Glomerular visceral epithelial cell (primary cell): ENCODE data around the gene PLGRKT.
"Not testable (repeated sequence)": the region's sequence is repeated elsewhere in the genome, so short reads cannot be mapped to it uniquely, and the experiment has no call there.

ENCODE experiments used
- DNase-seq: peaks from one replicate; pipeline ENCODE4 v3.0.0-alpha.2; 2016; ENCODE audit errors: extremely low spot score

PLGRKT gene

DNA sequence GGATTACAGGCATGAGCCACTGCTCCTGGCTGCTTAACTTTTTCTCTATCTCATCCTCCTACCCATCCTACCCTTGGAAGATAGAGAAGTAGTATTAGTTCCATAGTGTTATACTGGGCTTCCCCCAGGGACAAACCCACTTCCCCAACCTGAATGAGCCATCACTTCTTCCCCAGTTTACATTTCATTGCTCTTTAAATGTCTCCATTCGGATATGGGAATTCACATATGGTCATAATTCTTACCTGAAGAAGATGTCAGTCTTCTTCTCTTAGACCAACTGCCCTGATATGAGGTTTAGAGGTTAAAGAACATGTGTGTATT lies 14.5 kb upstream of the PLGRKT start:
- no peak for DNase-seq

DNA sequence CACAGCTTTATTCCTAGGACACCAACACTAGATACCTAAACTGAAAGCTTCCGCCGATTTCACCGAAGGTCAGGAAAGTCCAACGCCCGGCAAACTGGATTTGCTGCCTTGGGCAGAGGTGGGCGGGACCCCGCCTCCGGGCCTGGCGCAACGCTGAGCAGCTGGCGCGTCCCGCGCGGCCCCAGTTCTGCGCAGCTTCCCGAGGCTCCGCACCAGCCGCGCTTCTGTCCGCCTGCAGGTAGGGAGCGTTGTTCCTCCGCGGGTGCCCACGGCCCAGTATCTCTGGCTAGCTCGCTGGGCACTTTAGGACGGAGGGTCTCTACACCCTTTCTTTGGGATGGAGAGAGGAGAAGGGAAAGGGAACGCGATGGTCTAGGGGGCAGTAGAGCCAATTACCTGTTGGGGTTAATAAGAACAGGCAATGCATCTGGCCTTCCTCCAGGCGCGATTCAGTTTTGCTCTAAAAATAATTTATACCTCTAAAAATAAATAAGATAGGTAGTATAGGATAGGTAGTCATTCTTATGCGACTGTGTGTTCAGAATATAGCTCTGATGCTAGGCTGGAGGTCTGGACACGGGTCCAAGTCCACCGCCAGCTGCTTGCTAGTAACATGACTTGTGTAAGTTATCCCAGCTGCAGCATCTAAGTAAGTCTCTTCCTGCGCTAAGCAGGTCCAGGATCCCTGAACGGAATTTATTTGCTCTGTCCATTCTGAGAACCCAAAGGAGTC lies 12.8 kb upstream of the PLGRKT start, which contains the start of gene CD274:
Gene CD274 (plus strand): TSS at position 184 of the 733 bp plus-strand sequence. CDS start 5,572 bp downstream, outside the sequence.
- DNase-seq: peak; percentile 97

- no peak for DNase-seq
These were observed 12.0 kb upstream of the PLGRKT start for GRCh38 chr9:5449521-5450358.

DNA sequence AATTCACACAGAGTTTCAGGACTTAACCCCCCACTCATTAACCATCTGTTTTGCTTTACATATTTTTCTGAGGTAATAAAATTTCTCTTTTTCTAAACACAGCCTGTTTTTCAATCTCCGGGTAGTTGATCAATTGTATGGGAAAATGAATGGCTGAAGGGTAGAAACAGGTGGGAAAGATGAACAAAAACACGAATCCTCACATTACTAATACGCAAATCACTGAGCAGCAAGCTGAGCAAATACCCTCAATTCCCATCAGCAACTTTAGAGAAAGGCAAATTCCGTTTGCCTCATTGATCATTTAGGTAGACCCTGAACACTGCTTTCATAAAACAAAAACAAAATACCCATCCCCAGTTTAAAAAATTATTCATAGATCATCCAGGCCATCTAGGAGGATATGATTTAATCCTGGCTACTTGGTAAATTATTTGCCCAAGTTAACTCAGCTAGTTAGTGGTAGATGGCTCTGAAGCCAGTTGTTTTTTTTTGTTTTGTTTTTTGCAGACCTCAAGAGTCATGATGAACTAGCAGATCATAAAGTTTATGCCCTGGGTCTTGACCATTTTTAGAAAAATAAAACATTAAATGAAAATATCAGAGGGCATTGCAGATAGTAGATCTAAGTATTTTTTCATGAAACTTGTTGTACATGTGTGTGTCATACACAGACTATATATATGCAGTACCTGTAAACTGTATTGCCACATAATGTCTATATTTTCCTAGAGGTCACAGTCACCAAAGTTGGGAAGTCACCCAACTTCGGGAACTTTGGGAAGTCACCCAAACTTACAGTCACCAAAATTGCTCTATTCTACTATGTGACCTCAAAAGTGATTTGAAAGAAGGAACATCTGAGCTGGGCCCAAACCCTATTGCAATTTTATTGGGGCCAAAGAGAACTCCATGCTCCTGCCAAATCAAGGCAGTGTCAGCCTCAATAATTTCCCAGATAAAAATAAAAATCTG lies 11.0 kb upstream of the PLGRKT start:
- no peak for DNase-seq

DNA sequence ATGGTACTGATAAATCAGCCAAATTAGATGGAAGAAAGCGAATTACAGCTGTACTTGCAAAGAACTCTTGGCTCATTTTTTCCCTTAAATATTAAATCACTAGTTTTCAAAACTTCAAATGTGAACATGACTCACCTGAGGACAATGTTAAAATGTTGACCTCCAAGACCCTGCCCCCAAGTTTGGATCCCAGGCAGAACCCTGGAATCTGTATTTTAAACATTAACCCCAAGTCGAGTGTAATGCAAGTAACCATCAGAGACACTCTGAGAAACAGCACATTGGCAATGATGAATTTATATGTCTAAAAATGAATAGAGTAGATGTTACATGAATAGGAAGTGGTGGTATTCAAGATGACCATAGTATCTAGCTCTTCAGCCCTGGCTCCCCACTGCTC lies 10.3 kb upstream of the PLGRKT start:
- peak; percentile 44 for DNase-seq

DNA sequence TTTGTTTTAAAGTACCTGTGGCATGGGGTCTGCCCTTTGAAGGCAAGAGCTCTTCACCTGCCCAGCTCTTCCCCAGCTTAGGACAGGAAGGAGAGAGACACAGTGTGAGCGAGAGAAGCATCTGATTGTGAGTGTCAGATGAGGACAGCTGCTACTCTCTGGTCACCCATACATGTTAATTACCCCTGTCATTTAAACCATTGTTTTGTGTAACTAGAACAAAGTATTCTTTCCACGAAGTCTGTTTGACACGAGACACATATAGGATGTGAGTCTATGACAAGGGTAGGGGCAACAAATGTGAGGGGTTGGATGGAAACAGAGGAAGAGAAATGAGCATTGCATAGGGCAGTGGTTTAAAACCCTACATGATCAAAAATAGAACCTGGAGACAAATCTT lies 9.6 kb upstream of the PLGRKT start:
- no peak for DNase-seq

DNA sequence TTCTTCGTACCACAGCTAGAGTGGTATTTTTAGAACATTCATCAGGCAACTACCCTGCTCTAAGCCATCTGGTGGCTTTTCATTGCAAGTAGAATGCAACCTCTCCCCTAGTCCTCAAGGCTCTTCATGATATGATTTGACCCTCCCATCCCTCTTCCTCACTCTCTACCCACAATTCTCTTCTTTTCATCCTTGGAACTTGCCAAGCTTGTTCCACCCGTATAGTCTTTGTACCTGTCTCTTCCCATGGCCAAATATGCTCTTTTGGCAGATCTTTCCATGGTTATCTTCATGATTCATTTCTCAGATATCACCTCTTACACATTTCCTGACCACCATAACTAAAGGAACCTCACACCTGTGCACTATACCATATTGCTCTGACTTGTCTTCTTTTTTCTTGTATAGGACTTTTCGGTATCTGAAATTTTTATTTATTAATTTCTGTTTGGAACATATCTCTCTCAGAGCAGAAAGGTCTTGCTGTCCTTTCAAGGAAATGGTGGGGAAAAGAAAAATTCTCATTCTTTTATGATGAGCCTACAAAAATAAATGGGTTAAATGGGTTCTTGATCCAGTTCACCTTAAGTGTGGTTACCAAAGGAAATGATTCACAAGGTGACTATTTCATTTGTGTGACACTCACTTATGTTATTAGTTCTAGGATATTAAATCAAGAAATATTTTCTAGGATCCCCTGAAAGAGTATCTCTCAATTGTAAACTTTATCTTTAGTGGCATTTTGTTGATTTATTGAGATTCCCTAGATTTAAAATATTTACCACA lies 8.9 kb upstream of the PLGRKT start:
- DNase-seq: peak; percentile 58

DNA sequence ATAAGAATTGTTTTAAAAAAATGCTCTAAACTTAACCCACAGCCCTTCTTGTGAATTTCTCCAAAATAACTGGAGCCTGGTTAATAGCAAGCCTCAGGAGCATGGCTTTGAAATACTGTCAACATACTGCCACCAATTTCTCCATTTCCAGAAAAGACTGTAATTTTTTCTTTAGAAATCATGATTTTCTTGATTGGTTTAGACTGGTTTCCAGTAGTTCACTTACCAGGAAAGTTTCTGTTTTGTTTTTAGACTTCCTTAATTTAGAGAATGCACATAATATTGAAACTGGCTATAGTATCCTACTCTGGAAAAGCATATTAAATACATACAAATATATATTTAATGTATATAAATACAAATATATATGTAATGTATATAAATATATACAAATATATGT lies 8.2 kb upstream of the PLGRKT start:
- DNase-seq: no peak

GRCh38 chr9:5445096-5445495 lies 7.4 kb upstream of the PLGRKT start:
- not testable (repeated sequence) for DNase-seq

DNA sequence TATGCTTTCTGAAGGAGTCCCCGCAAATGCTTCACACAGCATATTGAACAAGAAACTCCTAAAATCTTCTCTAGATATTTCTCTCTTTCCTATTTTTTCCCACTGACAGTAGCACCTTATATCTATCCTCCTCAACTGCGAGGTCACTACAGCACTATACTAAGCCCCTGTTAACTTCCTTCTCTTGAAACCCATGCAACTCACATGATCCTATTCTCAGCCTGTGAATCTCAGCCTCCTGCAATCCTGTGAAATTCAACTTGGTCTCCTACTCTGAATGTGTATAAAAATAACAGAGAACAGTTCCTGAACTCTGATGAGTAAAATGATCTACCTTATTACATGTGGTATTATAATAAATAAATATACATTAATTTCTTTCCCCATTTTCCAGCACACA lies 6.1 kb upstream of the PLGRKT start:
- no peak for DNase-seq

DNA sequence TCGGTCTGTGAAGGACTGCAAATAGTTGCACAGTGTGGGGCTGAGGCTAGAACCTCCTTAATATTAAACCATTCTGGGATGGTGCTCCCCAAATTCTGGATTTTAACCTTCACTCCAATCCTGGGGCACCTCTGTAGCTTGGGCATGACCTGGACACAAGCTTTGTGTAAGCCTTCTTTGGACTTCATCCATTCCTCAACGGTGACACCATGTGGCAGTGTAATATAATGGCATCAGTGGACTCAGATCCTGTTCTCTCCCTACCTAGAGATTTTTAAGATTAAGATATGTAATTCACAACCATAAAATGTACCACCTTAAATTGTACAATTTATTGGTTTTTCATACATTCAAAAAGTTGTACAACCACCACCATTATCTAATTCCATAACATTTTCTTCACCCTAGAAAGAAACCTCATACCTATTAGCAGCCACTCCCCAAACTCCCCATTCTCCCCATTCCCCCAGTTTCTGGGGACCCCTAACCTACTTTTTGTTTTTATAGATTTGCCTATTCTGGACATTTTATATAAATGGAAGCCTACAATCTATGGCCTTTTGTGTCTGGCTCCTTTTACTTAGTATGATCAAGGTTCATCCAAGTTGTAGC lies 4.8 kb upstream of the PLGRKT start:
- peak; percentile 69 for DNase-seq

DNA sequence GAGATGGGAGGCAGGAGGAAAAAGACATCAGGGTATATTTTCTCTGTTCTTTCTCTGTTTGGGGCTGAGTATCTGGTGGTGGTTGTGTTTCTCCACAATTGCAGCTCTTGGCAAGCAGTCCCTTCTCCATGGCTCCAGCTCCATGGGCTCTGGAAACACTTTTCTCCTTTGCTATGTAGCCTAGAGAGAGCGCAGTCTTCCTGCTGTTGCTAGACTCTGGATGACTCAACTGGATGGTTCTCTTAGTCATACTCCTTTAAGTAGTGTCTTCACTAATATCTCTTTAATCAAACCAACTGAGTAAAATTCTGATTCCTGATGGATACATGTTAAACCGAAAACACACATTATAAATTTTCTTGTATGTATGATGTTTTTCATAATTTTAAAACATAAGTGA lies 3.3 kb upstream of the PLGRKT start:
- peak; percentile 53 for DNase-seq

- DNase-seq: no peak
These were observed 2.7 kb upstream of the PLGRKT start for GRCh38 chr9:5440426-5440825.

DNA sequence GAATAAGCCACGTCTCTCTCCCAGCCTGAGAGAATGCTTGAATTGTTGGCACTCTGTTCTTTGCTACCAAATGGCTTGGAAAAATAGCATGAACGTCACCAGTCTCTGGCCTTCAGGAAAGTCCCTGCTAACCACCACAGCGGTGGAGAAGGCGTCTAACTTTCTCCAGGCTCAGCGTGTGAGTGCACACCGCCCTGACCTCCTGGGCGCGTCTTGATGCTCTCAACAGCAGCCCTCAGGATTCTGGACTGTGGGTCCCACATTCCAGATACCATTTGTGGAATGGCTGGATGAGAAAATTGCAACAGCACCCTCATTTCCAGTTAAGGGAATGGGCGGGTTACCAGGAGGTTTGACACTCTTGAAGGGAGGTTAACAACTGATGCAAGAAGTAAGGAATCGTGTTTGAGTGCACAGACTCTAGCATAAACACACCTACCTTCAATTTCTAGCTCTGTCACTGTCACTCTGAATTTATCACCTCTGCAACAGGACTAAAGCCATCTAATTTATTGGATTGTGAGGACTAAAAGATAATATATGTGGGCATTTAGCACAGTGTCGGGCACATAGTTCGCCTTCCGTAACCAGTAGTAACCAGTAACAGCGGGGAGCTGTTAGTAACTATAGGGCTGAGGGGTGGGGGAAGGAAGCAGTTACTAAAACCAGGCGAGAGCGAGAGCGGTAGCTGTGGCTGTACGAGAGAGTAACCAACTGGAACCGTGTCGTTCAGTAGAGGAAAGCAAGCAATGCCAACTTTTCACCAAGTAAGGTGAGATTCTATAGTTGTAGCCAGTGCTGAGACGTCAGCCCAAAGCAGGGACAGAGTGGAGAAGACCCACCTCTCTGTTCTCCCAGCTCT lies 807 bp upstream of the PLGRKT start:
- peak; percentile 89 for DNase-seq

DNA sequence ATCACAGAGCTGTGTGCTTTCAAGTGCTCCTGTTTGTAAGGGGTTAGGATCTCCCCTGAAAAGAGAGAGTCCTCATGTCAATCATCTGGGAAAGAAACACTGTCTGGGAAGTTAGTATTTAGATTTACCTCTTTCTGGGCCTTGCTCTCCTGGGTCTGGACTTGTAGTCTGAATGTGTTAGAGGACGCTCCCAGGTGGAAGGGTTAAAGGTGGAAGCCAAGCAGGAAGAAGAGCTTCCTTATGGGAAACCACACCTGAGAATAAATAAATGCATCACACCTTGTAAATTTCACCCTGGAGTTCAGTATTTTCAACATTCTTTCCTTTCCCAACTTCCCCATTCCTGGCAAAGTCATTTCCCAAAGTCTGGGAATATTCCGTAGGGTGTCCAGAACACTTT lies 1.3 kb downstream of the PLGRKT start:
- DNase-seq: no peak

DNA sequence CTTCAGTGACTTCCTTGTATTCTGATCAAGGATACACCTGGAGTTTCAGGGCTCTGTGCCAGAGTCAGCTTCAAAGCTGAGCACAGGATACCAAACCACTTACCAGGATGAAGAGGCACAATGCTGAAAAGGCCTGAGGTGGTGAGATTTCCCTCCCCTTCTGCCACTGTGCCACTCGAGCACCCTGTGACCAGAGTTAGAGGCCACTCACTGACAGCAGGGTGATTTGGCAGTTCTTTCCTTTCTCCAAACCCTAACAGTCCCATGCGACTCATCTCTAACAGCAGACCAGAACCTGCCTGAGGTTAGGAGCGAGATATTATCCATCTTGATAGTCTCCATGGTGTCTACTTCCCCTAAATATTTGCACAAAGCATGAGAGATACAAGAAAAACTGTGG lies 1.8 kb downstream of the PLGRKT start:
- no peak for DNase-seq

- DNase-seq: not testable (repeated sequence)
These were observed 3.6 kb downstream of the PLGRKT start for GRCh38 chr9:5433841-5434810.

DNA sequence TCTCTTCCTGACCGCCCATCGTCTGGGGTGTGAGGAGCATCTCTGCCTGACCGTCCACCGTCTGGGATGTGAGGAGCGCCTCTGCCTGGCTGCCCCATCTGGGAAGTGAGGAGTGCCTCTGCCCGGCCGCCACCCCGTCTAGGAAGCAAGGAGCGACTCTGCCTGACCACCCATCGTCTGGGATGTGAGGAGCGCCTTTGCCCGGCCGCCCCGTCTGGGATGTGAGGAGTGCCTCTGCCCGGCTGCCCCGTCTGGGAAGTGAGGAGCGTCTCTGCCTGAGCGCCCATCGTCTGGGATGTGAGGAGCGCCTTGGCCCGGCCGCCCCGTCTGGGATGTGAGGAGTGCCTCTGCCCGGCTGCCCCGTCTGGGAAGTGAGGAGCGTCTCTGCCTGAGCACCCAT lies 4.4 kb downstream of the PLGRKT start:
- DNase-seq: not testable (repeated sequence)

DNA sequence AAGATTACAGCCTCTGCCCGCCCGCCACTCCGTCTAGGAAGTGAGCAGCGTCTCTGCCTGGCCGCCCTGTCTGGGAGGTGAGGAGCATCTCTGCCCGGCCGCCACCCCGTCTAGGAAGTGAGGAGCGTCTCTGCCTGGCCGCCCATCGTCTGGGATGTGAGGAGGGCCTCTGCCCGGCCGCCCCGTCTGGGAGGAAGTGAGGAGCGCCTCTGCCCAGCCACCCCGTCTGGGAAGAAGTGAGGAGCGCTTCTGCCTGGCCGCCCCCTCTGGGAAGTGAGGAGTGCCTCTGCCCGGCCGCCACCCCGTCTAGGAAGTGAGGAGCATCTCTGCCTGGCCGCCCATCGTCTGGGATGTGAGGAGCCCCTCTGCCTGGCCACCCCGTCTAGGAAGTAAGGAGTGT lies 4.8 kb downstream of the PLGRKT start:
- not testable (repeated sequence) for DNase-seq
